GM21786 (cell line): ENCODE results near the gene TCERG1L.

ENCODE experiments used
- ATAC-seq: cut with Tn5 transposase; IDR thresholded peaks from one replicate; pipeline ENCODE4 v1.9.1; 2021; ENCODE audit not compliant: unreplicated experiment

TCERG1L gene

DNA sequence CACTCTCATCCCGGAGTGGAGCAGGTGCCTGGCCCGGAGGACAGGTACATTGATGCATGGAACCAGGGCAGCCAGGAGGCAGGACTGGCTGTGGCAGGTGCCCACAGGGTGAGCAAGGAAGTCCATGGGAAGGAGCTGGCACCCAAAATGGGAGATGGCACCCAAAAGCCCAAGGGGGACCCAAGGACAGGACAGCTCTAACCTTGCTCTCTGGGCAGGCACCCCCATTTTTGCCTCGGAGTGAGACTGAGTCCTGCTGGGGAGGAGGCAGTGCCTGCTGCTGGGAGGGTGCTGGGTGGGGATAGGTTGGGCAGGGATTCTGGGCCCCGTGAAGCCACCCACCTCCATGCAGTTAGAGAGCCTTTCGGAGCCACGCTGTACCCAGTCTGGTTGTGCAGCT, 234.5 kb downstream of the TCERG1L start:
- no peak for ATAC-seq

GRCh38 chr10:131076356-131076755, 235.2 kb downstream of the TCERG1L start:
- no peak for ATAC-seq

GRCh38 chr10:131075218-131075770, 236.2 kb downstream of the TCERG1L start:
- no peak for ATAC-seq

GRCh38 chr10:131074682-131075081, 236.8 kb downstream of the TCERG1L start:
- ATAC-seq: no peak

DNA sequence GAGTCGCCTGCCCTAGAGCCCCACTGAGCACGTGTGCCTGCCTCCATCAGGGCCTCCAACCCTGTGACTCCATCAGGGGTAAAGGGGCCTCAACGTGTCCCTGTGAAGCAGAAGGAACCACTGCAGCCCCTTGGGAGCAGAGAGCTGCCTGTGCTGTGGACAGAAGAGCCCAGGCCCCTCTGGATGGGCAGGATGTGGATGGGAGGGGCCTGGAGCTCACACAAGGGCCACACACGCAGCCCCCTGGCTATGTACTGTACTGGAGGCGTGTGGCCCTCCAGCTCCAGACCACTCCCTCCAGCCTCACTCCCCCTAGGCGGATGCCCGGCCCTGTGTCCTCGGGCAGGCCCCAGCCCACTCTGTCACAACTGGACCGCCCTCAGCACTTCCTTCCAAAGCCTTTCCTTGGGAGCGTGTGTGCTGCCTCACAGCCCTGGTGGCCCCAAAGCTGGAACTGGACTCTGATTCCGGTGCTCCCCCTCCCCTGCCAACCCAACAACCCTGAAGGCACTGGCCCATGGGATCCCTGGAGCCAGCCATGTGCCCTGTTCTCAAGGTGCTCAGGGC, 238.0 kb downstream of the TCERG1L start:
- ATAC-seq: no peak

GRCh38 chr10:131072651-131073468, 238.7 kb downstream of the TCERG1L start:
- no peak for ATAC-seq

GRCh38 chr10:131071721-131072120, 239.8 kb downstream of the TCERG1L start:
- ATAC-seq: no peak

- no peak for ATAC-seq
Measured at GRCh38 chr10:131070856-131071255, 240.7 kb downstream of the TCERG1L start.

DNA sequence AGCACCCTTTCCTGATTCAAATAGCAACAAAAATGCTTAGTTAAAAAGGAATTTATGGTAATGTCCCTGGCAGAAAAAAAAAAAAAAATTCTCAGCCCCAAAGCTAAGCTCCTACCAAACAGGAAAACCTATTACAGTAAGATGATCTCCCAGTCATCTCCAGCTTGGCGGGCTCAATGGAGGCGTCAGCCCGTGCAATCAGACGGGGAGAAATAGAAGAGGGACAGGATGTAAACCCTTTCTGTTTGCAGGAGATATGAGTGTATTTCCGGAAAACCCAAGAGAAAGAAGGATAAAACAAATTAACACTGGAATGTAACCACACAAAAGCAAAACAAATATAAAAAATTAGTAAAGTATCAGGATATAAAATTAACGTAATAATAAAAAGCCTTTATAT, 242.8 kb downstream of the TCERG1L start:
- no peak for ATAC-seq

- no peak for ATAC-seq
Measured at GRCh38 chr10:131068311-131068710, 243.2 kb downstream of the TCERG1L start.

GRCh38 chr10:131067690-131068089, 243.8 kb downstream of the TCERG1L start:
- ATAC-seq: no peak

GRCh38 chr10:131065673-131066305, 245.7 kb downstream of the TCERG1L start:
- no peak for ATAC-seq

DNA sequence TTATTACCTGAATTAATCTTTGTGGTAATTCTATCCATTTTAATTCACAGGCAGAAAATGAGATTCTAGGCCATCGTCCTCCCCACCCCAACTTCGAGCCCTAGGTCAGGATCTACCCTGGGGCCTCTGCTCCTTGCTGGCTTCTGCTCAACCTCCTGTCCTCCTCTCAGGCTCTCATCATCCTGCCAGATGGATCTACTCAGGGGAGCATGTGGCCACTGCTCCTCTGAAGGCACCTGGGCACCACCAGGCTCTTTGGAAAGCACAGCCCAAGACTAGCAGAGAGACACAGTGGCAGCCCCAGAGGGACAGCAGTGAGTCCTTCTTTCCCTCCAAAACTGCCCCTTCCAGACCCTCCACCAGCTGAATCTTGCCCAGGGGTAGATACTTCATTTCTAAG, 248.2 kb downstream of the TCERG1L start:
- no peak for ATAC-seq

DNA sequence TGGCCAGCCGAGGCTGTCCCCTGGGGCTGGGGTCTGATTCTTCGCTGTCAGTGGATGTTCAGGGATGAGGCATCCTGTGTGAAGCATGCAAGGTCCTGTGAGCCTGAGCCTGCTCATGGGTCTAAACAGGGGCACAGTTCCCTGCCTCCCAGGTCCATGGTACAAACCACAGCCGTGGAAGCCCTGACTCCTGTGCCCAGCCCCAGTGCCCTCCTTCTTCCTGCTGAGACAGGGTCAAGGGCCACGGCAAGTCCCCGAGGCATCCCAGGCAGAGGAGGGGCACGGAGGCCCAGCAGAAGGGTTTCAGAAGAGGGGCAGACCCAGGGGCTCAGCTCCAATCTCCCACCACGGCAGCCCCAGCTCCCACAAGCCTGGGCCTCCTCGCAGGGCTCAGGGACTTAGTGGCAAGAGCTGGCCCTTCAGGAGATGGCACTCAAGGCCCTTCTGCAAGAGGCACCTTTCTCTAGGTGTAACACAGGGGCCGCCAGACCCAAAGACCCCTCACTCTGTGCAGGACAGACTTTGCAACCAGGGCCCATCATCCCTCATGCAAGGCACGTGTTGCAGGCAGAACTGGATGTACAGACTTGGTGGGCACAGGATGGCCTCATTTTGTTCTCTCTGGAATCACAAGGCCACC, 248.8 kb downstream of the TCERG1L start:
- ATAC-seq: no peak

DNA sequence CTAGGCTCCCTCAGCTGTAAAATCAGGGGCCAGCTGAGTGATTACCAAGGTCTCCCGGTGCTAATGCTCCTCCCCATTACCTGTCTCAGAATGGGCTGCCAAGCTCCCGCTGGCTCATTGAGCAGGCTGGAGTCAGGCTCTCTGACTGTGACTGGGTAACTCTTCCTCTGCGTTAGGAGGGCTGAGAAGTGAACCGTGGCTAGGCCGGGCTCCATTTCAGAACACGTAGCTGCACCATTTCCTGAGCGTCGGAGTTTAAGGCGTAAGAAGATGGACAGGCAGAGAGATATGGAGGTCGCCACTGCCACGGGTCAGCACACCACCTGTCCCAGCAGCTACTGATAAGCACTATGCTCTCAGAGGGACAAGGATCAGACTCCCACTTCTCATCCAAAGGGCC, 250.3 kb downstream of the TCERG1L start:
- ATAC-seq: no peak

DNA sequence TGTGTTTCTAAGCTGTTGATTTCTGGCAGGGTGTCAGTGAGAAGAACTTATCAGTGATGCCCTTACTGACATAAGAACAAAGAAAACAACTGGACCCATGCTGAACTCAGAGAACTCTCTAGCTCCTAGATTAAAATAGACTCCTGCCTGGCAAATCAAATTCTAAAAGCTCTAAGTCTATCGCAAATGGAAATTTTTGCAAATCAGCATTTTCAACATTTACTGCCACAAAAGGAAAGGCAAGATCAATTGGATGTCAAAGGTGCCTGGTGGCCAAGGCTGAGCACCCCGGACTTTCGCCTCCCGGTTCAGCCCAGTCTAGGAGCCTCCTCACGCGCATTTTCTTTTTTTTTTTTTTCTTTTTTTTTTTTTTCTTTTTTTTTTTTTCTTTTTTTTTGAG, 251.6 kb downstream of the TCERG1L start:
- ATAC-seq: no peak

DNA sequence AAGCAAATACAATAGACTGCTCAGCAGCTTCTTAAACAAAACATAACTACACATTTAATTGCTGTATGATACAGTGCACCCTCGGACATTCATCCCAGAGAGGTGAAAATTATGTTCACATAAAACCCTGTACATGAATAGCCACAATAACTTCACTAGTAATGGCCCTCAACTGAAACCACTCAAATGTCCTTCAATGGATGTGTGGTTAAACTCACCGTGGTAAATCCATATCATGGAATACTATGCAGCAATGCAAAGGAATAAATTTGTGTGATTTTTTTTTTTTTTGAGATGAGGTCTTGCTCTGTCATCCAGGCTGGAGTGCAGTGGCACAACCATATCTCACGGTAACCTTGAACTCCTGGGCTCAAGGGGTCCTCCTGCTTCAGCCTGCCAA, 252.7 kb downstream of the TCERG1L start:
- no peak for ATAC-seq

GRCh38 chr10:131056781-131057180, 254.7 kb downstream of the TCERG1L start:
- no peak for ATAC-seq

DNA sequence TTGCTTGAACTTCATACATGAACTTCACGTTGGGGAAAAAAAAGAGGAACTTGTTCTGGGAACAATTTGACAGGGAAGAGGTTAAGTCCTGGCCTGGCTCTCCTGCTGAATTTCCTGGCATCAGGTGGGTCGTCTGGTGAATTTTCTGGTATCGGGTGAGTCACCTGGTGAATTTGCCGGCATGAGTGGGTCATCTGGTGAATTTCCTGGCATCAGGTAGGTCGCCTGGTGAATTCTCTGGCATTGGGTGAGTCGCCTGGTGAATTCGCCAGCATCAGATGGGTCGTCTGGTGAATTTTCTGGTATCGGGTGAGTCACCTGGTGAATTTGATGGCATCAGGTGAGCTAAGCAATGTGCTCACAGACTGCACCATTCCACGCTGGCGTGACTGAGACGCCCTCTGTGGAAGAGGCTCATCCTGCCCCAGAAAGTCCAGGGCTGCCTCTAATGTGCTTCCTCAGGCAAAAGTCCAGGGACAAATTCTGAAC, 255.4 kb downstream of the TCERG1L start:
- ATAC-seq: no peak

DNA sequence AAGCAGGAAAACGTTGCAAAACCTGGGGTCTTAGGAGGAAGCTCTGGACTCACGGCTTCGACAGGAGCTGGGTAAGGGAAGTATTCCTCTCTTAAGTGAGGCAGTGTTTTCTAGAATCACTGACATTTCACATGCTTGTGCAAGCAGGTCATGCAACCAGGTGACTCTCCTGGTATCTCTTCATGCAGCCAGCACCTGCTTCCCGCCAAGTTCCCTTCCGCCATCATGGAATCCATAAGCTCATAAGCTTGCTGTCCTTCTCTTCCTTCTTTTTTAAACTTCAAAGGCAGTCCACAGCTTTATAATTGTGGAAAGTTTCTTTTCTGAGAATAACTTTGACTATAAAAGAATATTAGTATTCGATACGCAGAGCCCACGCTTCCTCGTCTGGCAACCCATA, 256.1 kb downstream of the TCERG1L start:
- ATAC-seq: no peak

- no peak for ATAC-seq
Measured at GRCh38 chr10:131053192-131053591, 258.3 kb downstream of the TCERG1L start.
